Astrocyte (in vitro differentiated cells and primary cell): Measurements from ENCODE around the gene PTTG2. TPM values are rescaled to one million over a fixed set of nuclear protein-coding genes. Genes with fewer than 3 reads are reported as not detected.

ENCODE experiments used
- DNase-seq: peaks from one replicate; pipeline ENCODE4 v3.0.0-alpha.2; 2010; ENCODE audit warnings: low read depth
- FAIRE-seq: peaks from 2 replicates; lab custom pipeline; 2011; peaks lifted over from hg19 to GRCh38; lab: Jason Lieb, UNC
- H2AFZ ChIP-seq: 2 replicates; pipeline ENCODE4 v1.6.0; 2012; ENCODE audit warnings: low read depth, low read length, inconsistent platforms
- H3K27ac ChIP-seq: 2 replicates; pipeline ENCODE4 v1.5.1; 2011; ENCODE audit warnings: low read depth, low read length, inconsistent platforms
- H3K27me3 ChIP-seq: 2 replicates; pipeline ENCODE4 v1.6.0; 2011; ENCODE audit warnings: low read length, inconsistent platforms; ENCODE audit not compliant: insufficient read depth
- H3K36me3 ChIP-seq: 2 replicates; pipeline ENCODE4 v1.5.1; 2011; ENCODE audit warnings: low read length, inconsistent platforms; ENCODE audit not compliant: insufficient read depth
- H3K4me1 ChIP-seq: 2 replicates; pipeline ENCODE4 v1.5.1; 2011; ENCODE audit warnings: low read length, inconsistent platforms; ENCODE audit not compliant: insufficient read depth
- H3K4me2 ChIP-seq: 2 replicates; pipeline ENCODE4 v1.6.0; 2012; ENCODE audit warnings: low read length, inconsistent platforms
- H3K4me3 ChIP-seq: 2 replicates; pipeline ENCODE4 v1.5.1; 2011; ENCODE audit warnings: low read depth, mild to moderate bottlenecking, low read length, inconsistent platforms; ENCODE audit not compliant: insufficient read depth
- H3K79me2 ChIP-seq: 2 replicates; pipeline ENCODE4 v1.6.0; 2012; ENCODE audit warnings: mild to moderate bottlenecking, low read length, inconsistent platforms; ENCODE audit not compliant: insufficient read depth
- H3K9ac ChIP-seq: 2 replicates; pipeline ENCODE4 v1.6.0; 2012; ENCODE audit warnings: mild to moderate bottlenecking, low read length, inconsistent platforms
- H3K9me3 ChIP-seq: 2 replicates; pipeline ENCODE4 v1.5.1; 2012; ENCODE audit warnings: low read depth, mild to moderate bottlenecking, low read length, inconsistent platforms; ENCODE audit not compliant: insufficient read depth
- H4K20me1 ChIP-seq: 2 replicates; pipeline ENCODE4 v1.6.0; 2012; ENCODE audit warnings: low read length, inconsistent platforms; ENCODE audit not compliant: insufficient read depth
- H3K27ac Mint-ChIP-seq: one replicate; pipeline ENCODE4 v1.8.0; 2021; ENCODE audit warnings: mild to moderate bottlenecking, mixed read lengths; ENCODE audit not compliant: unreplicated experiment
- H3K27me3 Mint-ChIP-seq: one replicate; pipeline ENCODE4 v1.8.0; 2021; ENCODE audit warnings: low read depth, mixed read lengths; ENCODE audit not compliant: unreplicated experiment
- H3K36me3 Mint-ChIP-seq: one replicate; pipeline ENCODE4 v1.8.0; 2021; ENCODE audit warnings: low read depth, mixed read lengths; ENCODE audit not compliant: unreplicated experiment
- H3K4me1 Mint-ChIP-seq: one replicate; pipeline ENCODE4 v1.8.0; 2021; ENCODE audit warnings: low read depth, mixed read lengths; ENCODE audit not compliant: unreplicated experiment
- H3K4me3 Mint-ChIP-seq: one replicate; pipeline ENCODE4 v1.8.0; 2021; ENCODE audit warnings: mild to moderate bottlenecking, moderate library complexity, mixed read lengths; ENCODE audit not compliant: unreplicated experiment
- H3K9me3 Mint-ChIP-seq: one replicate; pipeline ENCODE4 v1.8.0; 2021; ENCODE audit warnings: mild to moderate bottlenecking, mixed read lengths; ENCODE audit not compliant: unreplicated experiment
- CTCF ChIP-seq: IDR thresholded peaks from 2 replicates; pipeline ENCODE4 v1.5.1; 2011; ENCODE audit warnings: low read depth, mild to moderate bottlenecking, inconsistent platforms, low read length, moderate library complexity; ENCODE audit not compliant: insufficient read depth
- EZH2 ChIP-seq: IDR thresholded peaks from 2 replicates; pipeline ENCODE4 v1.6.1; 2012; ENCODE audit warnings: mild to moderate bottlenecking, low read length, inconsistent platforms; ENCODE audit not compliant: insufficient read depth
- total RNA-seq: library from RNA; stranded (reverse); gene quantifications from 2 replicates; pipeline ENCODE4 v1.2.1, GENCODE V29; 2021

PTTG2 gene
- total RNA-seq, 1 donor from 2014 or later, result not detected

- Histone ChIP-seq H3K27me3 (no peaks in the 10 kb centered on the region), H3K9ac (no peak overlapping the region), H3K36me3 (no peaks in the 10 kb centered on the region), H3K4me2 (no peak overlapping the region), H2AFZ (no peak overlapping the region), H3K27ac (no peak overlapping the region), H3K4me1 (no peaks in the 10 kb centered on the region), H3K4me3 (no peak overlapping the region), H3K9me3 (no peaks in the 10 kb centered on the region), H4K20me1 (no peaks in the 10 kb centered on the region), H3K79me2 (no peaks in the 10 kb centered on the region)
- no peaks in the 10 kb centered on the region for H3K4me1 Mint-ChIP-seq
- no peak for DNase-seq
- H3K9me3 Mint-ChIP-seq, result no peaks in the 10 kb centered on the region
- H3K4me3 Mint-ChIP-seq, result no peak overlapping the region
- no peaks in the 10 kb centered on the region for H3K27me3 Mint-ChIP-seq
- no peak overlapping the region for H3K27ac Mint-ChIP-seq
- FAIRE-seq, result no peak
- H3K36me3 Mint-ChIP-seq, result no peaks in the 10 kb centered on the region
- TF ChIP-seq CTCF, result no peak
- no peak for TF ChIP-seq EZH2
Observed at GRCh38 chr4:37960679-37961450, 667 bp downstream of the PTTG2 start.

GRCh38 chr4:37964734-37965457, 4.7 kb downstream of the PTTG2 start:
- Mint-ChIP-seq H3K27me3 (no peaks in the 10 kb centered on the region), H3K9me3 (peaks cover 2% of the 10 kb centered on the region), H3K36me3 (no peaks in the 10 kb centered on the region), H3K27ac (no peak overlapping the region), H3K4me3 (no peak overlapping the region), H3K4me1 (peaks cover 5% of the 10 kb centered on the region)
- Histone ChIP-seq H3K4me2 (no peak overlapping the region), H3K27ac (no peak overlapping the region), H4K20me1 (no peaks in the 10 kb centered on the region), H3K27me3 (no peaks in the 10 kb centered on the region), H3K79me2 (no peaks in the 10 kb centered on the region), H2AFZ (no peak overlapping the region), H3K4me1 (no peaks in the 10 kb centered on the region), H3K4me3 (no peak overlapping the region), H3K9me3 (no peaks in the 10 kb centered on the region), H3K9ac (no peak overlapping the region), H3K36me3 (no peaks in the 10 kb centered on the region)
- FAIRE-seq (no peak), DNase-seq (no peak)
- TF ChIP-seq CTCF (no peak), EZH2 (no peak)
